Stimulated activated CD4-positive, alpha-beta T cell treated with anti-CD3 and anti-CD28 coated beads, Interleukin-15, amount 100 ng/mL, for 24 hours (primary cell): ENCODE data around the gene SMIM35.

ENCODE experiments used
- DNase-seq: peaks from one replicate; pipeline ENCODE4 v3.0.0-alpha.2; 2020

The SMIM35 gene

DNA sequence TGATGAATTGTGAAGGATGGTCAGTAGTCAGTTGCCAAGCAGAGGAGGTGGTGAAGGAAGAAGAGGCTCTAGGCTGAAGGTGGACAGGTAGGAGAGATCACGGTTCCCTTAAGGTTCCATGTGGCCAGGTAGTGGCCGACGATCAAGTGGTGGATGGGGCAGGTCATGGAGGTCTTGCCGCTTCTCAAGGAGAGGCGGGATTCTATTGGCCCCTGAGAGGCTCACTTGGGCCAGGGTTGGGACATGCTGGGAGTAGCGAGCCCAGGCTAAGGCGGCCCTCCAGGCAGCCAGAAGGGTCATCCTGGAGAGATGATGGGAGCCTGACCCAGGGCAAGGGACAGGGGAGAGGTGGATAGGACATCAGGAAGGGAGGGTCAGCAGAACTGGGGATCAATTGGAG, 30.8 kb downstream of the SMIM35 start:
- DNase-seq: no peak

GRCh38 chr11:118054712-118055640, 31.8 kb downstream of the SMIM35 start:
- DNase-seq: no peak

- DNase-seq: no peak
These were observed 34.1 kb downstream of the SMIM35 start for GRCh38 chr11:118052581-118053206.

DNA sequence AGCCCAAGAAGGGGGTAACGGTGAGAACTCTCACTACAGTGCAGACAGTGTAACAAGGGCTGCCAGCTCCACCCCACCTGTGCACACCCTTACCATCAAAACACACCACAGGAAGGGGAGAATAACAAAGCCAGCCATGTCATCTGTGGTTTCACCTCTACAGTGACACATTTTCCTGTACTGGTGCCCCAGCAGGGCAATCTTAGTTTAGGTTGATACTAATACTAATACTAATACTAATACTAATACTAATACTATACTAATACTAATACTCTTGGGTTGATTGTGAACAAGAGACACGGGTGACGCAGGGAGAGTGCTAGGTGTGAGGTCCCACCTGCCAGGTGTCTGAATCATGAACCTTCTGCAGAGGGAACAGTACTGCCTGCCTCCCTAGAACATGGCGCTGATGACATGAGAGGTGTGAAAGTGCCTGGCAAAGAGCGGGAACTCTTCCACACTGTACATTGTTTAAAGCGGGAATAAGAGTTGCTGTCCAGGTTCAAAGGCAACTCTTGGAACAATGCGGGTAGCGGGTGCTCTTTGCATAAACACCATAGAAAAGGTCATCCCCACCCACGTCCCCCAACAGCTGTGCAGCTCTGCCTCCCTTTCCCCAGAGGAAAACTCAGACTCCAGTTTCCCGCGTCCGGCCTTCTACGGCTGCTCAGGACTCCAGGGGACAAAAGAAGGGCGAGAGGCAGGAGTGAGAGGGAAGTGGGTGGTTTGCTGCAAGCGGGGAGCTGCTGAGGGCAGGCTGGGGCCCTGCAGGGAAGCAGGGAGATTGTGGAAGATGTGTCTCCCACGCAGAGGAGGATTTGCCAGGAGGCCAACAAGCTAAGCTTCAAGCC, 34.9 kb downstream of the SMIM35 start:
- DNase-seq: peak; percentile 69

DNA sequence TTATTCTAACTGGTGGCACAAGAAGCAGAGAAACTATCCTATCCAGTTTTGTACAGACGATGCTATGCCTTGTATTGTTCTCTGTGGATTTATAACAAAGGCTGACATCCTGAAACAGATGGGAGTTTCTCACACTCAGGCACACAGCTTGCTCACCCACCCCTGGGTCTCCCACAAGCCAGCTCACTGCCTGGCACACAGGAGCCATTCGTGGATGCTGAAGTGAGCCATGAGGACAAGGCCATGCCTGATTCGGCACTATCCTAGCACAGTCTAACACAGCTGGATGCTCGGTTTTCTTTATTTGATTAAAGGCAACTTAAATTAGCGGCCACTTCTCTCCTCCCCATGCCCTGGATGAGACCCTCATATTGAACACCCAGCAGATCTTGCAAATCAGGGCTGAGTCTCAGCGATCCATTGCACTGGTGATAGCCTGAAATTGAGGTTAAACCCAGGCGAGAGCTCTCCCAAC, 35.6 kb downstream of the SMIM35 start:
- DNase-seq: no peak

DNA sequence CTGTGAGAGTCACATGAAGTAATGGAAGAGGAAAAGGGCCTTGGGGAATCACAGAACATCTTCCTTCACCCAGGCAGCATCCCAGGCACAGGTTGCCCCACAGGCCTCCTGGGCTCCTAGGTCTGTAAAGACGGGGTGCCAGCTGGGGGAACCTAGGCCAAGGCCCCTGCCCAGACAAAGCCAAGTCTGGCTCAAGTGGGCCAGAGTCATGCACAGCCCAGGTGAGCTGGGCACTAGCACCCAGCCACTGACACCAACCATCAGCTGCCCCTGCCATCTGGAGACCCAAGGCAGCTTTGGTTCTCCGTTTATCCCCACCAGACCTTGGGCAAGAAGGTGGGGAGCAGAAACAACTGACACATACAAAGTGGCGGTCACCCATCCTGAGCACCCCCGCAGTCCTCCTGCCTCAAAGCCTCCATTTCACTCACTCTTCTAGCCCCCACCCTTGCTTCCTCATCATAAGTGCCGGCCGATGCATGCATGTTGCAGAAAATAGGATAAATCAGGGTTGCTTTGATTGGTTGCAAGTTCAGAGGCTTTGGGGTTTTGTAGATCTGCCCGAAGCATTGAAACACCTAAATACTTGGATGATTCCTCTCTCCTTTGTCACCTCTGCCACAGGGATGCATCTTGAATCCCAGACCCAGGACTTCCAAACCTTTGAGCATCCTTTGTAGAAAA, 36.4 kb downstream of the SMIM35 start:
- DNase-seq: no peak

DNA sequence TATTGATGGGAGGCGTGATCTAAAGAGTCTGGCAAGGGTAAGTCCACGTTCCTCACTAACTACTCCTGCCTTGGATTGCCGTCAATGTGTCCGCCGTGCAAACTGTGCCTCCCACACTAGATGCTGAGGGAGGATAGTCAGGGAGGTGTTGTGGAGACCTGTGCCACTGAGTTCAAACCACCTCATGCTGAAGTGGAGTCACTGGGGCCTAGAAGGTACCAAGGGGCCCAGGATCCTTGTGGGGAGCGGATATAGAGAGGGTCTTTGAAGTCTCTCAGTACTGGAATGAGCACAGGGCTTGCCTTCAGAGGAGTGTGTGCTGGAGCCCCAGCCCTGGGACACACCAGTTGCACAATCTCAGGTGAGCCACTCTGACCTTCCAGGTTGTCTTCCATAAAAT, 37.0 kb downstream of the SMIM35 start:
- no peak for DNase-seq

DNA sequence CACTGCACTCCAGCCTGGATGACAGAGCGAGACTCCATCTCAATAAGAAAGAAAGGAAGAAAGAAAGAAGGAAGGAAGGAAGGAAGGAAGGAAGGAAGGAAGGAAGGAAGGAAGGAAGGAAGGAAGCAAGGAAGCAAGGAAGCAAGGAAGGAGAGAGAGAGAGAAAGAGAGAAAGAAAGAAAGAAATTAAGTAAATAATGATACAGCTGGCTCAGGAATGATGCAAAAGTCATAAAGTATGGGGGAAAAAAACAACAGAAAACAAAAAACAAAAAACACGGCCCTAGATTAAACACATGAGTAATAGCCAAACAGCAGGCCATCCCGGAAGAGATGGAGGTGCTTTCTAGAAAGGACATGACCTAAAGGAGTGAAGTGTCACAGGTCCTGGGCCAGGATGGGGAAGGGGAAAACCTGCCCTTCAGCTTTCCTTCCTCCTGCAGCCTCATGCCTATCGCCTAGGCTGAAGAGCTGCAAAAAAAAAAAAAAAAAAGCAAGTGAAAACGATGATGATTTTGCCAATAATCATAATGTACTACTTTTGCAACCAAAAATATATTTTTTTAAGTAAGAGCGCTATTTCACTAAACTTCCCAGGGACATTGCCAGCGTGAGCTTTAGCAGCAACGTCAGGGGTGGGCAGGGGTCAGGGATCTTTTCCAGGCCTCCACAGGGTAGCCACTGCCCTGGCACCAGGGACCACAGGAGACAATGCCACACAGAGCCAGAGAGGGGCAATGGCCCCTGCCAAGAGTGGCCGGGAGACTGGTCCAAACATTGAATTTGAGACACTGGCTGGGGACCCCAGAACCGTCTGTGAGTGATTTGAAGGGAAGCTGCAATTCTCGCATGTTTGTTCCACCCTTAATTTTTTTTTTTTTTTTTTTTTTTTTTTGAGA, 38.0 kb downstream of the SMIM35 start:
- no peak for DNase-seq

- no peak for DNase-seq
These were observed 39.0 kb downstream of the SMIM35 start for GRCh38 chr11:118047749-118048148.

DNA sequence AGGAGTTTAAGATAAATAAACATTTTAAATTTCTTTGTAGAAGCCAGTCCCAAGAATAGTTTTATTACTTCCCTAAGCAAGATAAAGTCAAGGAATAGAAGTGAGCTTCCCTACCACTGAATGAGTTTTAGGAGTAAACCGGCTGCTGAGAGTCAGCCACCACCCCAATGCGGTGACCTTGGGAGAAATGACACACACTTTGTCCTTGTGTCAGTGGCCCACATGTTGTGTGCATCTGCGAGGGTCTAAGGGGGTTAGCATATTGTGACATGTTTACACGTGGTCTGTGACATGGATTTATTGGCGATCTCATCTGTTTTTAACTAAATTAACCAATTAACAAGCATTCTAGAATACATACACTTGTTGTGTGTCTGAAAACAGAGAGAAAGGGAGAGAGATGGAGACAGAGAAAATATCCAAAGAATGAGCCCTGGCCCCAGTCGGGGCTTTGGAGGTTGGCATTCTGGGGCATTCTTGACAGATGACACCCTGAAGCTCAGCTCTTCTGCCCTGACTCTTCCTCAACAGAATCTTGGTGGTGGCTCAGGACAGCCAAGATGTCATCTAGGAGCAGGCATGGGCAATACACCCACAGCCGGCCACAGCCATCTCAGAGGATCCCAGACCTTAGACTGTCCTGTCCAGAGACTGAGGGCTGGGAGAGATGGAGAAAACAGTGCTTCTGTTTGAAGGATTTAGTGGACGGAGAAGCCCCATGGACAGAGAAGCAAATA, 39.6 kb downstream of the SMIM35 start:
- peak; percentile 49 for DNase-seq

GRCh38 chr11:118046051-118046963, 40.5 kb downstream of the SMIM35 start:
- DNase-seq: no peak

DNA sequence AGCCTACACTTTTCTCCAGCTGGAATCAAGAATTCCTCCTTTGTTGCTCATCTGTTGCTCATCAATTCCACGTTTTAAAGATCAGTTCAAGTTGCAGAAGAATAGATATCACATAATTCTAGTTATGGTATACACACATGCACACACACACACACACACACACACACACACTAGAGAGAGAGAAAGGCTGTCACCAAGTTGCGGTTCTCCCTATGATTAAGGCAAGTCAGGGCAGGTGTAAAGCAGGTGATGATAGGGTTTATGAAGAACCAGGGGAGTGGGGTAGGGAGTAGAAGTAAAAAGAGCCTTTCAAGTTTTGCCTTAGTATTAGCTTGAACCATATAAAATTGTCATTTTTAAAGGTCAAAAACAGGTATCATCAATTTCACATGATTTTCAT, 41.6 kb downstream of the SMIM35 start:
- no peak for DNase-seq

DNA sequence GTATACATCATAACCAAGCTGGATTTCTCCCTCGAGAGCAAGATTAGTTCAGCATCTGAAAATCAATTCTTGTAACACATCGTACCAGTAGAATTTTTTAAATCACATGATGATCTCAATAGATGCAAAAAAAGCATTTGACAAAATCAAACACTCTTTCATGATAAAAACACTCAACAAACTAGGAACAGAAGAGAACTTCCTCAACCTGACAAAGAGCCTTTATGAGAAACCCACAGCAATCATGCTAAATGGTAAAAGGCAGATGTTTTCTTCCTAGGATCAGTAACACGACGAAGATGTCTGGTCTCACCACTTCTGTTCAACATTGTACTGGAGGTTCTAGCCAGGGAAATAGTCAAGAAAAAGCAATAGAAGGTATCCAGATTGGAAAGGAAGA, 44.0 kb downstream of the SMIM35 start:
- DNase-seq: no peak

DNA sequence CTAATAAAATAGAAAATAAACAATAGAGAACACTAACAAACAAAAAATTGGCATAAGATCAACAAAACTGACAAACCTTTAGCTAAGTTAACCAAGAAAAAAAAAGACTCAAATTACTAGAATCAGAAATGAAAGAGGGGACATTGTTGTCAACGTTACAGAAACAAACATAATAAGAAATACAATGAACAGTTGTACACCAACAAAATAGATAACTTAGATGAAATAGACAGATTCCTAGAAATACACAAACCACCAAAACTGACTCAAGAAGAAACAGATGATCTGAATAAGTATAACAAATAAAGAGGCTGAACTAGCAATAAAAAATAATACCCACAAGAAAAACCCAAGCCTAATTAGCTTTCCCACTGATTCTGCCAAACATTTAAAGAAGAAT, 44.6 kb downstream of the SMIM35 start:
- no peak for DNase-seq

DNA sequence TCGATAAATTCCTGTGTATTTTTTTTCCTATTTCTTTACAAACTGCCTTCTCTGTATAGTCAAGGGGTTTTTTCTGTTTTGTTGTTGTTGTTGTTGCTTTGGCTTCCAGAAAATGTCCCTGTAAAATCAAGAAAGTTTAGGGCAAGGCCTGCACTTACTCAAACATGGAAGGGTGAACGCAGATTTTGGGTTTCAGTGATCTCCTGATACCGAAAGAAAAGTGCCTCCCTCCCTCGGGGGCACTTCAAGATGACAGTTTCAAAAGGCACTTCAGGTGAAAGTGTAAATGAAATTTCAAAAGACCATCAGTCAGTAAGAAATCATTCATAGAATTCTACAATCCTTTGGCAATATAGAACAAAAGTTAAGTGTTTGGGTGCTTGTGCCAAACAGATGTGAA, 53.3 kb downstream of the SMIM35 start:
- DNase-seq: no peak

DNA sequence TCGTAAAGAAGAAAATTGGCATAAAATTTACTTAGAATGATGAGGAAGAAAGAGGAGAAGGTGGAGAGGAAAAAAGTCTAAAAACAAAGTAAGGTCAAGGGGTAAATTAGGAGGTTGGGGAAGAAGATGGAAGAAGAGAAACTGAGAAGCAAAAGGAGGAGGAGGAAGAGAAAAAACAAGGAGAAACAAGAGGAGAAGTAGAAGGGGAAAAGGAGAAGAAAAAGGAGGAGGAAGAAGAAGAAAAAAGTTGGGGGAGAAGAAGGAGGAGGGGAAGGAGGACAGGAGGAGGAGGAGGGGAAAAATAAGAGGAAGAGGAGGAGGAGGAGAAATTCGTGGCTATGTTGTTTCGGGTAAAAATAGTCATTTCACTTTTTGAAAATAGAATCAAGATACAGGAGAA, 58.1 kb downstream of the SMIM35 start:
- no peak for DNase-seq

DNA sequence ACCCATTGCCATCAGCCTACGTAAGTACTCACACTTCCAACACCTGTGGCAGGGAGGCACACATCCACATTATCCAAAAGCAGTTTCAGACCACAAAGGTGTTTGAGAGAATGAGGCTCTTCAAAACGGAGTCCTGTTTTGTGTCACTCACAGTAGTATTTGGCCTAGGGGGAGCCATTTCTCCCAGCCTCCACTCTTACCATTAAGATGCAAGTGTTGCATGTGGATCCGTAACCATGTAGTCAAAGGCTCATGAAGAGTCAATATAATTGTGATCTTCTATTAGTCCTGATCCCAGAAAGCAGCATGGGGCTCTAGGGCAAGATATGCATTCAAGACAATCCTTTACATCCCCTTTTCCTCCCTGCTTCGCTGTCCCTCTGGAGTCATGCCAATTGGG, 59.1 kb downstream of the SMIM35 start:
- no peak for DNase-seq

DNA sequence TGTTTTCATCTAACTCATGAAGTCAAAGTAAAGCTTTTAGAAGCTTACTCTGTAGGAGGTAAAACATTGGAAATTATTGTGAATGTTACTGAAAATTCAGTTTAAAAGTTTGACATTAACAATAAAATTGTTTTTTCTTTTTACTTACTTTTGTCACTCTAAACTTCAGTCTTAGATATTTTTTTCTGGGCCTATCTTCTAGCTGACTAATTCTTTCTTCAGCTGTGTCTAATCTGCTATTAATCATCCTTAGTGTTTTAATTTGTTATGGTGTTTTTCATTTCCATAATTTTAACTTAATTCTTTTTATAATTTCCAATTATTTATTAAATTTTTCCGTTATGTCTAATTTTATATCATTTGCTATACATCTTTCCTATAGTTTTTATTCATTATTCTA, 65.6 kb downstream of the SMIM35 start:
- no peak for DNase-seq

DNA sequence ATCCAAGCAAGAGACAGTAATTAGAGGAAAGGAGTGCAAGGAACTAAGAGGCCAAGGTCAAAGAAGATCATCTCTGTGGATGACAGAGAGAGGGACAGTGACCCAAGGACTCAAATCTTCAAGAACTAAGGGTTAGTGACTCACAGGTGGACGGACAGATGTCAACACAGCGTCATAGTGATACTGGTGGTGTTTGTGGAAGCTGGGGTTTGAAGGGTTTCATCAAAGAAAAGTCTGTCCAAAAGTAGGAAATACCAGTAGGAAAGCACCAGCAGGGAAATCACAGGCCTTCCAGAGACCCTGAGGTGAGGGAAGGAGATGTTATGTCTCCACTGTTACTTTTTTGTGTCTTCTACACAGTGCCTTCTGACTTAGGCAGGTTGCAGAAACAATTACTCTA, 68.4 kb downstream of the SMIM35 start:
- no peak for DNase-seq
